ENCODE data around the gene C11orf24. TPM values are rescaled to one million over a fixed set of nuclear protein-coding genes. Genes with fewer than 3 reads are reported as not detected.

C11orf24 gene
- total RNA-seq, 1 donor from 2014 or later = 78.0 TPM

GRCh38 chr11:68295940-68296339, 24.2 kb upstream of the C11orf24 start:
- DNase-seq (no peak), ATAC-seq (ENCODE audit: low read depth) (no peak)
- Mint-ChIP-seq H3K4me1 (peaks cover 48% of the 10 kb centered on the region), H3K36me3 (ENCODE audit: low read depth) (no peaks in the 10 kb centered on the region), H3K27ac (no peak overlapping the region), H3K4me3 (no peak overlapping the region), H3K9me3 (no peaks in the 10 kb centered on the region), H3K27me3 (no peaks in the 10 kb centered on the region)
- TF ChIP-seq CTCF (IDR thresholded peaks at IDR 0.05) = no peak
- intact Hi-C loops (cut with micrococcal nuclease) = loop anchor here (5.0 kb wide), 1 partner anchor 289 kb away; no protein-coding TSS in a partner anchor
- ChIA-PET POLR2A (interaction anchor here (0.6 to 5.7 kb wide), 6 partner anchors 9 to 190 kb away, joined by 3 to 93 read pairs (median 14); partner anchors contain the start of gene C11orf24), CTCF (interaction anchor here (1.4 to 6.1 kb wide), 8 partner anchors 18 to 153 kb away, joined by 3 to 249 read pairs (median 22); partner anchors contain the start of gene C11orf24)

GRCh38 chr11:68295271-68295670, 23.5 kb upstream of the C11orf24 start:
- Mint-ChIP-seq H3K36me3 (ENCODE audit: low read depth) (no peaks in the 10 kb centered on the region), H3K27ac (no peak overlapping the region), H3K4me1 (peaks cover 53% of the 10 kb centered on the region), H3K4me3 (no peak overlapping the region), H3K9me3 (peaks cover 3% of the 10 kb centered on the region), H3K27me3 (no peaks in the 10 kb centered on the region)
- DNase-seq = no peak
- no peak for ATAC-seq (ENCODE audit: low read depth)
- intact Hi-C loops (cut with micrococcal nuclease) = loop anchor here (5.0 kb wide), 1 partner anchor 288 kb away; no protein-coding TSS in a partner anchor
- POLR2A ChIA-PET = interaction anchor here (1.0 to 5.7 kb wide), 3 partner anchors 8 to 37 kb away, joined by 3 to 93 read pairs (median 62); partner anchors contain the start of gene C11orf24
- TF ChIP-seq CTCF (IDR thresholded peaks at IDR 0.05) = no peak
- CTCF ChIA-PET = interaction anchor here (3.4 to 6.1 kb wide), 6 partner anchors 17 to 86 kb away, joined by 12 to 249 read pairs (median 30); partner anchors contain the start of gene C11orf24

GRCh38 chr11:68293708-68294107, 21.9 kb upstream of the C11orf24 start:
- Mint-ChIP-seq H3K27ac (peak overlapping the region; percentile 80), H3K4me1 (peaks cover 53% of the 10 kb centered on the region), H3K27me3 (no peaks in the 10 kb centered on the region), H3K36me3 (ENCODE audit: low read depth) (no peaks in the 10 kb centered on the region), H3K9me3 (peaks cover 4% of the 10 kb centered on the region), H3K4me3 (peak overlapping the region; percentile 58)
- ChIA-PET CTCF (interaction anchor here (0.6 to 3.1 kb wide), 4 partner anchors 23 to 88 kb away, joined by 3 to 23 read pairs (median 4); no protein-coding TSS in a partner anchor), POLR2A (interaction anchor here (1.2 to 3.3 kb wide), 4 partner anchors 13 to 36 kb away, joined by 3 to 63 read pairs (median 6); partner anchors contain the start of gene C11orf24)
- ATAC-seq (ENCODE audit: low read depth) (no peak), DNase-seq (no peak)
- TF ChIP-seq CTCF (IDR thresholded peaks at IDR 0.05) = no peak
- intact Hi-C loops (cut with micrococcal nuclease) = loop anchor here (1.0 kb wide), 1 partner anchor 21 kb away; no protein-coding TSS in a partner anchor

- no peaks in the 10 kb centered on the region for H3K27me3 Mint-ChIP-seq
- POLR2A ChIA-PET = no interaction called here
- CTCF ChIA-PET = interaction anchor here (1.5 kb wide), 1 partner anchor 12 kb away, joined by 3 read pairs; no protein-coding TSS in a partner anchor
Measured at GRCh38 chr11:68289456-68289855, 17.7 kb upstream of the C11orf24 start.

More at GRCh38 chr11:68289456-68289855, 17.7 kb upstream of the C11orf24 start:
- peaks cover 30% of the 10 kb centered on the region for H3K4me1 Mint-ChIP-seq
- H3K27ac Mint-ChIP-seq = no peak overlapping the region
- no peak for ATAC-seq (ENCODE audit: low read depth)
- DNase-seq = no peak
- TF ChIP-seq CTCF (IDR thresholded peaks at IDR 0.05) = no peak
- no peak overlapping the region for H3K4me3 Mint-ChIP-seq
- H3K36me3 Mint-ChIP-seq (ENCODE audit: low read depth) = no peaks in the 10 kb centered on the region
- intact Hi-C loops (cut with micrococcal nuclease) = no loop called here
- H3K9me3 Mint-ChIP-seq = peaks cover 11% of the 10 kb centered on the region

Data from activated B cell treated with CpG ODN at 0.5 μM for 24 hours (primary cell).